UCSD-AML1 (cell line): ENCODE measurements around the gene PRB2.
"Not testable (repeated sequence)": the region's sequence is repeated elsewhere in the genome, so short reads cannot be mapped to it uniquely, and the experiment has no call there.

Experiments
- DNase-seq: peaks from one replicate; lab custom pipeline; 2025; ENCODE audit not compliant: unreplicated experiment; lab: John Stamatoyannopoulos, UW

Gene PRB2

GRCh38 chr12:11395467-11395866 is at the start of gene PRB2:
PRB2 (minus strand) TSS chr12:11395567; CDS start chr12:11395529, 38 bp downstream.
- DNase-seq, result not testable (repeated sequence)

GRCh38 chr12:11437966-11438365 is 42.6 kb upstream of the PRB2 start:
- no peak for DNase-seq

- DNase-seq, result no peak
Measured at GRCh38 chr12:11433664-11434063, 38.3 kb upstream of the PRB2 start.

GRCh38 chr12:11431486-11431885 is 36.1 kb upstream of the PRB2 start:
- DNase-seq, result no peak

GRCh38 chr12:11427341-11427740 is 32.0 kb upstream of the PRB2 start:
- DNase-seq, result no peak

GRCh38 chr12:11412731-11413130 is 17.4 kb upstream of the PRB2 start:
- no peak for DNase-seq

GRCh38 chr12:11408096-11408495 is 12.7 kb upstream of the PRB2 start:
- no peak for DNase-seq

GRCh38 chr12:11397366-11397765 is 2.0 kb upstream of the PRB2 start:
- DNase-seq, result no peak

GRCh38 chr12:11391456-11391855 is 3.9 kb downstream of the PRB2 start:
- not testable (repeated sequence) for DNase-seq

GRCh38 chr12:11377420-11377819 is 17.9 kb downstream of the PRB2 start:
- not testable (repeated sequence) for DNase-seq

- no peak for DNase-seq
Measured at GRCh38 chr12:11361151-11361550, 34.2 kb downstream of the PRB2 start.

GRCh38 chr12:11360205-11360883 is 35.0 kb downstream of the PRB2 start:
- DNase-seq, result not testable (repeated sequence)

- not testable (repeated sequence) for DNase-seq
Measured at GRCh38 chr12:11351736-11352135, 43.6 kb downstream of the PRB2 start.

GRCh38 chr12:11348439-11348838 is 46.9 kb downstream of the PRB2 start:
- DNase-seq, result no peak

GRCh38 chr12:11347810-11348209 is 47.6 kb downstream of the PRB2 start:
- DNase-seq, result no peak

- no peak for DNase-seq
Measured at GRCh38 chr12:11344500-11344899, 50.9 kb downstream of the PRB2 start.
